ENCODE results near the gene ASIC3. TPM values are rescaled to one million over a fixed set of nuclear protein-coding genes. Genes with fewer than 3 reads are reported as not detected.
"Not testable (repeated sequence)": the region's sequence is repeated elsewhere in the genome, so short reads cannot be mapped to it uniquely, and the experiment has no call there.

The ASIC3 gene
- total and polyA plus RNA-seq, 8 donors: 0.29 to 25.9 (median 3.2) TPM

DNA sequence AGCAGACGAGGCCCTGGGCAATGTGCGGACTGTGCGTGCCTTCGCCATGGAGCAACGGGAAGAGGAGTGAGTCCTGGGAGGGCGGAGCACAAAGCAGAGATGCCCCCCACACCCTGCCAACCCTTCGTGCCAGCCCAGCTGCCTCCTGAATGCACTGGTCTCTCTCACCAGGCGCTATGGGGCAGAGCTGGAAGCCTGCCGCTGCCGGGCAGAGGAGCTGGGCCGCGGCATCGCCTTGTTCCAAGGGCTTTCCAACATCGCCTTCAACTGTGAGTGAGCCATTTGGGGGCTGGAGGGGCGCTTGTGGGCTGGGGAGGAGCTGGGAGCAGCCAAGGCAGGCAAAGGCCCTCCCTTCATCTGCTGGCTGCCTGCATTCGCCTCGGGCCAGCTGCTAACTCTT lies 12.4 kb upstream of the ASIC3 start:
- WGBS, 5 donors: 91 to 95% (median 94%) methylated on average over 12 to 17 of the region's 17 CpGs
- TF ChIP-seq, protein P1, sequence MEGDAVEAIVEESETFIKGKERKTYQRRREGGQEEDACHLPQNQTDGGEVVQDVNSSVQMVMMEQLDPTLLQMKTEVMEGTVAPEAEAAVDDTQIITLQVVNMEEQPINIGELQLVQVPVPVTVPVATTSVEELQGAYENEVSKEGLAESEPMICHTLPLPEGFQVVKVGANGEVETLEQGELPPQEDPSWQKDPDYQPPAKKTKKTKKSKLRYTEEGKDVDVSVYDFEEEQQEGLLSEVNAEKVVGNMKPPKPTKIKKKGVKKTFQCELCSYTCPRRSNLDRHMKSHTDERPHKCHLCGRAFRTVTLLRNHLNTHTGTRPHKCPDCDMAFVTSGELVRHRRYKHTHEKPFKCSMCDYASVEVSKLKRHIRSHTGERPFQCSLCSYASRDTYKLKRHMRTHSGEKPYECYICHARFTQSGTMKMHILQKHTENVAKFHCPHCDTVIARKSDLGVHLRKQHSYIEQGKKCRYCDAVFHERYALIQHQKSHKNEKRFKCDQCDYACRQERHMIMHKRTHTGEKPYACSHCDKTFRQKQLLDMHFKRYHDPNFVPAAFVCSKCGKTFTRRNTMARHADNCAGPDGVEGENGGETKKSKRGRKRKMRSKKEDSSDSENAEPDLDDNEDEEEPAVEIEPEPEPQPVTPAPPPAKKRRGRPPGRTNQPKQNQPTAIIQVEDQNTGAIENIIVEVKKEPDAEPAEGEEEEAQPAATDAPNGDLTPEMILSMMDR (IDR thresholded peaks at IDR 0.05): no peak
- TF ChIP-seq POLR2AphosphoS5 (IDR thresholded peaks at IDR 0.05) (no peak), POLR2A (IDR thresholded peaks at IDR 0.05) (no peak), EP300 (IDR thresholded peaks at IDR 0.05) (no peak)
- Histone ChIP-seq H3K36me3 (peaks cover 18 to 67% (median 57%) of the 10 kb centered on the region in 4 donors), H3K9me3 (no peaks in the 10 kb centered on the region), H3K27me3 (no peaks in the 10 kb centered on the region), H3K4me3 (no peak overlapping the region), H3K27ac (no peak overlapping the region), H3K4me1 (peaks cover 12 to 28% (median 22%) of the 10 kb centered on the region in 4 donors)
- intact Hi-C loops (cut with DNase I; ENCODE audit: low total_unique reads): no loop called here
- no peak for DNase-seq

DNA sequence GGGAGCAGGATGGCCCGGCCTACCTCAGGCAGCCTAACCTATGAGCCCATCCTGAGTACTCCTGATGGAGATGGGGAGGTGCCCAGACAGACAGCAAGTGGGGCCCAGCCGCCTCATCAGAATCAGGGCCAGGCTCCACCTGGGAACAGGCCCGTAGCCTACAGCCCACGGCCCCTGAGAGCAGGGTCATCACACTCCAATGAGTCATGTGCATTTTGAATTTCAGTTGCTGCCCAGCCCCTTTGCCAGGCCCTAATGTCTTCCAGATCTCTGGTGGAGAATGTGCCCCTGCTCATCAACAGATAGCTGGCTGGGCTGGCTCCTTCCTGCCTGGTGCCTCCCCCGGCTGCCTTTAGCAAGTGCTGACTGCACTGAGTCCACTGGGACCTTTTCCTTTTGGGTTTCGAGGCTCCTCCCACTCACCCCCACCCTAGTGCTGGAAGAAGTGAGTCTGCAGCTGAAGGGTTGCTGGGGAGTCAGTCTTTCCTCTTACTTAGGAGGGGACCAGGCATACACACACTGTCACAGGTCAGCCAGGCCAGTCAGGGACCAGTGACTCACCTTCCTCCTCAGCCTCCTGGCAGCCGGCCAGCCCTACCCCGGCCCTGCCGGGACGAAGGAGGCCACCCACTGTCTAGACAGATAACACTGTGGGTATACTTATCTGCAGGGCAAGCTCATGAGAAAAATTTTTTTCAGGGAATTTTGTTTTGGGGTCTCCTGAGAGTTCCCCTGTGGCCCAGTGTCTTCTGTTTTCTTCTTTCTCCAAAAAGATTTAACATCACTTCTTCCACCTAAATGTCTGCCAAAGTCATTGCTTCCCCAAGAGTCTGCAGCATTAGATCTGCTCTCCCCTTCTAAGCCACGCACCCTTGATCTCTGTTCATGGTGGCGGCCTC lies 9.1 kb upstream of the ASIC3 start:
- WGBS, 5 donors: 40 to 51% (median 44%) methylated on average over 9 to 12 of the region's 12 CpGs
- no peak overlapping the region for H3K4me3 ChIP-seq
- H3K27me3 ChIP-seq: no peaks in the 10 kb centered on the region
- TF ChIP-seq EP300 (IDR thresholded peaks at IDR 0.05) (no peak), POLR2A (IDR thresholded peaks at IDR 0.05) (no peak), POLR2AphosphoS5 (IDR thresholded peaks at IDR 0.05) (peak in 2 of 3 donors; percentile 22 to 59)
- TF ChIP-seq, protein P1 (IDR thresholded peaks at IDR 0.05): no peak
- H3K4me1 ChIP-seq: peaks cover 12 to 22% (median 17%) of the 10 kb centered on the region in 4 donors
- peak overlapping the region in 3 of 5 donors; percentile 38 to 75 (median 50) for H3K27ac ChIP-seq
- H3K36me3 ChIP-seq: peaks cover 22 to 75% (median 61%) of the 10 kb centered on the region in 4 donors
- no peaks in the 10 kb centered on the region for H3K9me3 ChIP-seq
- intact Hi-C loops (cut with DNase I; ENCODE audit: low total_unique reads): no loop called here
- DNase-seq: peak; percentile 72 to 80

DNA sequence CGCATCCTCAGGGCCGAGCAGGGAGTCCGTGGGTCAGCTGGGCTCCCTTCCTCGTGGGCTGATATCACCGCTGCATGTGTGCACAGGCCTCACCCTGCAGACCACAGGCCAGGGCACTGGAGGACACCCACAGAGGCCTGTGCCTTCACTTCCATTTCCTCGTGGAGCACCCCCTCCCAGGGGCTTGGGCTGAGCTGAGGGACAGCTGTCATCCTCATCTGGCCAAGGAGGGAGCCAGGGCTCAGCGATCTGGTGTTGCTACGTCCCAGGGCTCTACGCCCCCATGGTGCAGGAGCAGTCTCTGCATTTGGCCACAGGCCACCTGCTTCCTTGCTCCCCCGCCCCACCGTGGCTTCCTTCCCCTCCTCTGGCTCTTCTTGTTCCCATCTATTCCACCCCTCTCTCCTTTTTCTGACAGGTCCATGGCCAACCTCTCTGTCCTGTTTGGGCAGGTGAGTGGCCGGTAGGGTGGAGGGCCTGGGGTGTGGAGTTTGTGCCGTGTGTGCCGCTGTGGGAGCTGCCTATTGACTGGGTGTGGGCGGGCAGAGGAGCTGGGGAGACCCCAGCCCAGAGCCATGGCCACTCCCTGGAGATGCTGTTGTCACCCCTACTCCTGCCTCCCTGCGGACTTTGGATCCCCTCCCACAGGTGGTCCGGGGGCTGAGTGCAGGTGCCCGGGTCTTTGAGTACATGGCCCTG lies 8.3 kb upstream of the ASIC3 start:
- Histone ChIP-seq H3K36me3 (peaks cover 20 to 75% (median 61%) of the 10 kb centered on the region in 4 donors), H3K9me3 (no peaks in the 10 kb centered on the region), H3K27ac (peak overlapping the region in 1 of 5 donors; percentile 75), H3K4me3 (no peak overlapping the region), H3K4me1 (peaks cover 12 to 22% (median 17%) of the 10 kb centered on the region in 4 donors), H3K27me3 (no peaks in the 10 kb centered on the region)
- intact Hi-C loops (cut with DNase I; ENCODE audit: low total_unique reads): no loop called here
- WGBS, 5 donors: 61 to 67% (median 63%) methylated on average over 15 to 18 of the region's 18 CpGs
- no peak for DNase-seq
- TF ChIP-seq, protein P1 (IDR thresholded peaks at IDR 0.05): no peak
- TF ChIP-seq EP300 (IDR thresholded peaks at IDR 0.05) (no peak), POLR2A (IDR thresholded peaks at IDR 0.05) (no peak), POLR2AphosphoS5 (IDR thresholded peaks at IDR 0.05) (no peak)

DNA sequence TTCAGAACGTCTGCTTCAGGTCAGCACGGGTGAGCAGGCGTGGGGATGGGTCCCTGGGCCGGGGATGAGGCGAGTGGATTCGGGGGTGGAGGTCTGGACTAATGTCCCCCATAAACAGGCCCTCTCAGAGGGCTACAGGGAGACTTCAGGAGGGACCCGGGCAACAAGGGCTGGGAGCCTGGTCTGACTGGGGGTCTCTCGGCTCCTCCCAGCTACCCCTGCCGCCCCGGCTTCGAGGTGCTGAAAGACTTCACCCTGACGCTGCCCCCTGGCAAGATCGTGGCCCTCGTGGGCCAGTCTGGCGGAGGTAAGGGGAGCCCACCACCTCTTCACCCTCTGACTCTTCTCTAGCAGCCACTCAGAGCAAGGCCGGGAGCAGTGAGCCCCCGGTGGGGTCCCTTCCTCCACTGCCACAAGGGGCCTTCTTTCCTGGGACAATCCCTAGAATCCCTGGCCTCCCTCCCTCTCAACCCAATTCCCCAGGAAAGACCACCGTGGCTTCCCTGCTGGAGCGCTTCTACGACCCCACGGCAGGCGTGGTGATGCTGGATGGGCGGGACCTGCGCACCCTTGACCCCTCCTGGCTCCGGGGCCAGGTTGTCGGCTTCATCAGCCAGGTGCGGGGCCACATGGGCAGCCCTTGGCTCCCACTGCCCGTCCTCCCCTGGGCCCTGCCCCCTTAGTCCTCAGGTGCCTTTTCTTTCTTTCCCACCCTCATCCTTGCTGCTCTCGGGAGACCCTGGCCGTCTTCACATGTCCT lies 7.5 kb upstream of the ASIC3 start:
- Histone ChIP-seq H3K9me3 (no peaks in the 10 kb centered on the region), H3K27ac (peak overlapping the region in 1 of 5 donors; percentile 75), H3K36me3 (peaks cover 12 to 75% (median 61%) of the 10 kb centered on the region in 4 donors), H3K4me1 (peaks cover 12 to 22% (median 17%) of the 10 kb centered on the region in 4 donors), H3K4me3 (no peak overlapping the region), H3K27me3 (no peaks in the 10 kb centered on the region)
- 89 to 93% (median 91%) methylated on average over 19 to 30 of the region's 30 CpGs for WGBS, 5 donors
- TF ChIP-seq POLR2AphosphoS5 (IDR thresholded peaks at IDR 0.05): no peak
- TF ChIP-seq, protein P1 (IDR thresholded peaks at IDR 0.05): no peak
- no peak for TF ChIP-seq EP300 (IDR thresholded peaks at IDR 0.05)
- TF ChIP-seq POLR2A (IDR thresholded peaks at IDR 0.05): no peak
- intact Hi-C loops (cut with DNase I; ENCODE audit: low total_unique reads): no loop called here
- no peak for DNase-seq

DNA sequence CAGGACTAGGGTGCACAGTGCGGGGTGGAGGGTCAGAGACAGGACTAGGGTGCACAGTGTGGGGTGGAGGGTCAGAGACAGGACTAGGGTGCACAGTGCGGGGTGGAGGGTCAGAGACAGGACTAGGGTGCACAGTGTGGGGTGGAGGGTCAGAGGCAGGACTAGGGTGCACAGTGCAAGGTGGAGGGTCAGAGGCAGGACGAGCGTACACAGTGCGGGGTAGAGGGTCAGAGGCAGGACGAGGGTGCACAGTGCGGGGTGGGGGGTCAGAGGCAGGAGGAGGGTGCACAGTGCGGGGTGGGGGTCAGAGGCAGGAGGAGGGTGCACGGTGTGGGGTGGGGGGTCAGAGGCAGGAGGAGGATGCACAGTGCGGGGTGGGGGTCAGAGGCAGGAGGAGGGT lies 4.9 kb upstream of the ASIC3 start:
- H3K9me3 ChIP-seq; intact Hi-C loops (cut with DNase I; ENCODE audit: low total_unique reads); DNase-seq; H3K4me3 ChIP-seq; H3K27ac ChIP-seq; H3K27me3 ChIP-seq: not testable (repeated sequence)
- 84 to 93% (median 91%) methylated on average over 8 to 10 of the region's 10 CpGs for WGBS, 5 donors
- Histone ChIP-seq H3K4me1 (peaks cover 18 to 33% (median 25%) of the 10 kb centered on the region in 4 donors), H3K36me3 (peaks cover 6 to 56% (median 47%) of the 10 kb centered on the region in 4 donors)

All from stomach (tissue), 9 donors.